Endometrium (tissue), 2 donors: ENCODE results near the gene FANCI.

ENCODE experiments used
- FAIRE-seq: peaks from 2 replicates; lab custom pipeline; 2012; peaks lifted over from hg19 to GRCh38; lab: Jason Lieb, UNC
- donor health status: control.
- donor health status: control.

The FANCI gene

DNA sequence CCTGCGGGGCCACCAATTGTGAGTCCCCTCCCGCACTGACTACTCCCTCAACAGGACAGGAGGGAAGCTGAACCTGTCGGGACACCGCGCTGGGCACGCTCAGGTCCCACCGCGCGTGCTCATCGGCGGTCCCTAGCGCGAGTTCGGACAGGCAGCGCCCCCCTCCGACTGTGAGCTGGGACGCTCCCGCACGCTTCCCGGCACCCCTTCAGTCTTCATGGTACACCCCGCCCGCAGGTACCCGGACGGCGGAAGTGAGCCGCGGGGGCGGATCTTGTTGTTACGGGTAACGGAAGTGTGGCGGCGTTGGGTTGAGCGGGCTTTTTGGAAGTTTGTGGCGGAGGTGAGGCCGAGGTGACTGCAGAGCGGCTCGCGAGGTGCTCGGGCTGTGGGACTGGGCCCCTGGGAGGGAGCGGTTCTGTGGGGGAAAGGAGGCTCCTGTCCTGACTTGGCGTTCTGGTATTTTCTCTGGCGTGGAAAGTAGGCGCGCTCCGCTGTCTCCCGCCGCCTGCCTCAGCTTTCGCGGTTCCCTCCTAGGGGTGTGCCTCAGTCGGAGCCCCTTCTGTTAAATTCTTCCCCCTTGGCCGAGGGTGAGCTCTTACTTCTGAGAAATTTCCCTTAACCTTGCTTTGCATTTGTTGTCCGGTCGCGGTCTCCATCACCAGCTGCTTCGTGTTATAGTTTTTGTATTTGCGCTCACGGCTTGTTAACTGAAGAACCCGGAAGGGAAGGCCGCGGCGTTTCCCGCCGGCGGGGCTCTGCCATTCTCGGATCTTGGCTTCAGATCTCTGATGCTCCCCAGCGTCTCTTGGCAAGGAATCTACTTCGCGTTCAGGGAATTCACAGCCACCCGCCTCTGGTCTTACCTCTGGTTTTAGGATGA lies at the start of gene FANCI:
Gene FANCI, plus strand, starts transcription at position 289 of the 883 bp plus-strand sequence. CDS start 3,669 bp downstream, outside the sequence.
- FAIRE-seq = no peak

DNA sequence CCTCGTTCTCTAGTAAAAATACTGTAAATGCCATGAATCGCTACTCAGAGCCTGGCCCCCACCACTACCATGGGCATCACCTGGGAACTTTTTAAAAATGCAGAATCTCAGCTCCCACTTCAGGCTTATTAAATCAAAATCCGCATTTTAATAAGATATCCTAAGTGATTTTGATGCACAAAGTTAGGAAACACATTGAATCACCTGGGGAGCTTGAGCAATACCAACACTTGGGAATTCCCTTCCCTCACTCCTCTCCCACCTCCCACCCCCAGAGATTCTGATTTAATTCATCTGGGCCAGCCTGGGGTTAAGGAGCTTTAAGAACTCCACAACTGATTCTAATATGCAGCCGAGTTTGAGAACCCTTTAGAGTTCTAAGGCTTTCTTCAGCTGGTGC lies 49.2 kb upstream of the FANCI start:
- no peak for FAIRE-seq

DNA sequence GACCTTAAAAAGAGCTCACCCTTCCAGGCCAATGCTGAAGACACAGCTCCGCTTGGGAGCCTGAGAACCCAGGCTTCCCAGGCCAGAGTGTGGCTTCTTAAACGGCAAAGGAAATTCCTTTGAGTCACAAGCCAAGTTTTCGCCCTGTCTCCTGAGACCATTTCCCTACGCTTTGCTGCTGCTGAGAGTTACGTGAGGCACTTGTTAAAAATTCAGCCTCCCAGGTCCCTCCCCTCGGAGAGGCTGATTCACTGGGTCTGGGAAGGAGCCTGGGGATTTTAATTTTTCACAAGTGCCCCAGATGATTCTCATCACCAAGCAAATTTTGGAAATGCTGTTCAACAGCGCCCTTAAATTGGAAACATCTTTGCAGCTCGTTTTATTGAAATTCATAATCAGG lies 47.9 kb upstream of the FANCI start:
- FAIRE-seq = no peak

DNA sequence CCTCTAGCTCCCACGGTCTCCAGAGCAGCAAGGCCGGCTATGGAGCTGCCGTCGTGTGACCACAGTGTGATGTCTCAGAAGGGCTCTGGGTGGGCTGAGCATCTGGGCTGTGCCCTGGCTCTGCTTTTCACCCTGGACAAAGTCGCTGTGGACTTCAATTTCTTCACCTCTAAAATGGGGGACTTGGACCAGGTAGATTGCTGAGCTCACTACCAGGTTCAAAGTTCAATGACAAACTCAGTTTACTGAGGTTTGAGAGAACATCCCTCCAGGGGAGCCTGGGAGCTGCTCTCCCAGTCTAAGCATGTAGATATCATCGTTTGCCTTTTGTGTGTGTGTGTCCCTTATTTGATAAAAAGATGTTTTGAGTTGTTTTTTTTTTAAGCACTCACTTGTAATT lies 47.5 kb upstream of the FANCI start:
- FAIRE-seq = no peak

DNA sequence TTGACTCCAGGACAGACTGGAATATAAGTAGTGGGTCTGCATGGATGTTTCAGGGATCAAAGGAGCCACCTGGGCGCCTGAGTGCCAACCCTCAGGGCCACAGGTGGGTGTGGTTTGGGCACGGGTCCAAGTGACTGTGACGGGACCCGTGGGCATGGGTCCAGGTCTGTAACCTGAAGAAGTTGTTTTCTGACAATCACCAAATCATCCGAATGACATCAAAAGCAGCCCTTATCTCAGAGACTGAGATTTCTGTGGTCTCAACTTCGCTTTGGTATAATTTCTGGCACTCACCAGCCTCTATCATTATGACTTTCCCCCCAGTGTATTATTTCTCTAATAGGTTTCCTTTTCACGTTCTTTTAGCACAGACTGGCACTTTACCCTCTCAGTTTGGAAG lies 46.8 kb upstream of the FANCI start:
- FAIRE-seq = no peak

DNA sequence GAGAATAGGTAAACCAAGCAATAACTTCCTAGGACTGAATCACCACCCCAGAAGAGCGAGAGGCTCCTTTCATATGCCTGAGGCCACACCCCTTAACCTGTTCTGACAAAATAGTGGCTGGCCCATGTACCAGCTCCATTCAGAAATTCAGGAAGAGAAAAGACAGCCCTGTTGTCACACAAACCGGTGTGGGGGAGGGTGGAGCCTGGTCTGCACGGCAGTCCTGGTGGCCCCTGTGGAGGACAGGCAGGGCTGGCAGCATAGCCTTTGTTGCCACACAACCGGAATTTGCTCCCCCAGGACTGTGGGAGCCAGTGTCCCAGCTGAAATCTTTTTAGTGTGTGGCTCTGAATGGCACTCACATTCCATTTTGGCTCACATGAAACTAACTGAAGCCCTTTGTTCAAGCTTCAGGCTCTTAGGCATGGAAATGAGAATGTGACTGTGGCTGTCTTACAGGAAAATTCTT lies 46.2 kb upstream of the FANCI start:
- no peak for FAIRE-seq

DNA sequence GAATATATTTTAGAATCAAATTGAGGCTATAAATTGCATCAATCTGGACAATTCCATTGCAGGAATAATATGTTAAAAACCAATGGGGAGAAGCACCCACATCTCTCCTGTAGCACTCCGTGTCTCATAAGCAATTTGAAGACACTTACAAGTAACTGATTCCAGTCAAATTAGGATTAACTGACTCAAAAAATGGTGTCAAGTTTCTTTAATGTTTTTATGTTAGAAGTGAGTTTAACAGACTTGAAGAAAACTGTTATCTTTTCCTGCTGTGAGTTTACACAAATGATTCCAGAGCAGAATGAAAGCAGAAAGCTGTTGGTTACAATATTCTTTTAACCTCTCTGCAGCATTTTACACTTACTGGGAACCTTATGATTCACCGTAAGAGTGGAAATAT lies 45.6 kb upstream of the FANCI start:
- FAIRE-seq = no peak

DNA sequence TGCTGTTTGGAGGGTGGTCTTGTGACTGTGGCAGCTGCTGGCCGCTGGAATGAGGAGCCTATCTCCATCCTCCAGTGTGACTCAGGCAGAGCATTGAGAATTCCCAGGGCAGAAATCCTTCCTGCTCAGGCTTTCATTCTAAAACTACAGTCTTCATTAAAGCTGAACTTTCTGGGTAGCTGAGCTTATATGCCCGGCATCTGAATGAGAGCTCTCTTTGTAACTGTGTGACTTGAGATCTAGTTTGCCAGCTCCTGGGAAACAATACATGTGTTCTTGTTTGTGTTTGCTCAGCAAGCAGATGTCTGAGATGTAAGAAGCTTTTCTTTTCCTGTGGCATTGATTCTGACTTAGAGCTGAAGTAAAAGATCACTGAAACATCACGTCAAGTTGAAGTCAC lies 44.8 kb upstream of the FANCI start:
- no peak for FAIRE-seq

DNA sequence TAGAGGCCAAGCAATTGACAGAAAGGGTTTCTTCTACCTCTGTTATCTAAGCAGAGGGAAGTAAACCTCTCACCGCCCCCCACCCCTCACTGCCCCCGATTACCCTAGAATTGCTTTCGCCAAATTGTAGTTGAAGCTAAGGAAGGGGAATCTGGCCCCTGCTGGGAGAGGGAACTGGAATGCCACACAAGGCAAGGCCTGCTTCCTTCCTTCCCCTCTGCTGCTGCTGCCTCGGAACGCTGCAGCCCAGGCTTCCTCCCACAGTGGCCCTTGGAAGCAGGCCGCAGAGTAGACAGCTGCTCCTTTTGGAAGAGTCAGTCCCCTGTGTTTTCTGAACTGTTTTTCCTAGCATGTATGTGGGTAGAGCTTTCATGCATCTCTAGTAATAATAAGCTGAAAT lies 44.0 kb upstream of the FANCI start:
- FAIRE-seq = no peak

DNA sequence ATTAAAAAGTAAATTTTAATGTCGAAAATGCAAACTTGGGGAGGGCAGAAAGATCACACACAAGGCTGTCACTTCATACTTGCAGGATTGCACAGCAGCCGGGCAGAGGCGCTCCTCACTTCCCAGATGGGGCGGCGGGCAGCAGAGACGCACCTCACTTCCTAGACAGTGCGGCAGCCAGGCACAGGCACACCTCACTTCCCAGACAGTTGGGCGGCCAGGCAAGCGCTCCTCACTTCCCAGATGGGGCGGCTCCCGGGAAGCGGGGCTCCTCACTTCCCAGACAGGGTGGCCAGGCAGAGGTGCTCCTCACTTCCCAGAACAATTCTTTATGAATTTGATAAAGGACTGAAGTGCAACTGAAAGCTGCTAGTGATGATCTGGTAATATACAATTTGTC lies 43.6 kb upstream of the FANCI start:
- no peak for FAIRE-seq

DNA sequence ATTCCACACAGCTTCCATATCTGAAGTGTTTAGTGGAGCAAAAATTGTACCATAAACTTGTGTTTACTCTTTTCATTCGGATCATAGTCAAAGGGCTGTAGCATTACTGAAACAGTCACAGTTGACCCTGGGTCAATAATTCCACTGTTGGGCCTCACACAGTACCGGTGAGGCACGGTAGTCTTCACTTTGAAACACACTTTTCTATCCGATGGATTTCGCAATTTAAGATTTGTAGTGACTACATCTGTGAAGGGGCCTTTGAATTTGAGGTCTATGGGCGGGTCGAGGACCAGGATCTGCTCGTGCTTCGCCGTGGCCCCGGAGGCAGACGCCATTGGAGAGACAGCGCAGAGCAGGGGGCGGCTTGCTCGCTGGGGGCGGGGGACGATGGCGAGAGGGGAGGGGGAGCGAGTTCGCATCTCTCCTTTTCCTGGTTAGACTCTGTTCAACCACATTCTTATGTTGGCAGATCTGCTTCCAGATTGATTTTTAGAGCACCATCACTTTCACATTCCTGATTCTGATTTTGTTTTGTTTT lies 42.2 kb upstream of the FANCI start:
- no peak for FAIRE-seq

DNA sequence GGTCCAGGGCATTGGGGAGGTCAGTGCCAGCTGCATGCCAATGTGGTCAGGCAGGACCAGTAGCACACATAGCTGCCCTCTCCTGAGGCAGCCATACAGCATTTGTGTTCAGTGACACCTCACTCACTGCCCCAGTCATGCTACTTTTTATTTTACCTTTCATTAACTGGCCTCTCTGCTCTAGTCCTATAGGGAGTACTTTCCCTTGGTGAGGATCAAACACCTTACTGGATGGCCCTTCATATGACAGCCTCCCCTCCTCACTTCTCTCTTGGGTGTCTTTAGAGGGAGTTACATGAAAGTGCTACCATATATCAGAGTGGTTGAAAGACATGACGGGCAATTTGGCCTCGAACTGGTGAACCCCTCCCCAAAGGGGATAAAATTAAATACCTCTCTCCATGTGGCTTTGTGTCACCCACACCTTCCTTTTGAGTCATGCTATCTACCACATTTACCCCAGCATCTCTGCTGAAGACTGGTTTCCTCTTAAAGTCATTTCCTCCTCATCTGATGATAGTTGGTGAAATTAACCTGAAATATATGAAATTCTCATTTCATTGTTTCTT lies 40.0 kb upstream of the FANCI start:
- FAIRE-seq = no peak

DNA sequence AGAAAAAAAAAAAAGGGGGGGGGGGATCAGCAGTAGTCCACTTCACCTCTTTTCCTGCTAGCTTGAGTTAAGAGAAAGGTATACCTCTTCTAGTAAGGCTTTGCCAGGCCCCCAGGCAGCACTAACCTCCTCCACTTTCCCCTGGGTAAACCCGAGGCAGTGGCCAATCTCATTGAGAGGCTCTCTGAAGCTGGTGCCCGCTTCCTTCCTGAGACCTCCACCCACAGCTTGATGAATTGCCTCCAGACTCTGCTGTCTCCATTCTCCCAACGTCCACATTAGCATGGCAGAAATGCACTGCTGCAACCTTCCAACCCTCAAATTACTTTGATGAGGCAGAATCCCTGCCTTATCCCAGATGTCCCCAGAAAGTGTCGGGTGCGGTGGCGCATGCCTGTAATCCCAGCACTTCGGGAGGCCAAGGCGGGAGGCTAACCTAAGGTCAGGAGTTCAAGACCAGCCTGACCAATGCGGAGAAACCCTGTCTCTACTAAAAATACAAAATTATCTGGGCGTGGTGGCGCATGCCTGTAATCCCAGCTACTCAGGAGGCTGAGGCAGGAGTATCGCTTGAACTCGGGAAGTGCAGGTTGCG lies 37.7 kb upstream of the FANCI start:
- no peak for FAIRE-seq

DNA sequence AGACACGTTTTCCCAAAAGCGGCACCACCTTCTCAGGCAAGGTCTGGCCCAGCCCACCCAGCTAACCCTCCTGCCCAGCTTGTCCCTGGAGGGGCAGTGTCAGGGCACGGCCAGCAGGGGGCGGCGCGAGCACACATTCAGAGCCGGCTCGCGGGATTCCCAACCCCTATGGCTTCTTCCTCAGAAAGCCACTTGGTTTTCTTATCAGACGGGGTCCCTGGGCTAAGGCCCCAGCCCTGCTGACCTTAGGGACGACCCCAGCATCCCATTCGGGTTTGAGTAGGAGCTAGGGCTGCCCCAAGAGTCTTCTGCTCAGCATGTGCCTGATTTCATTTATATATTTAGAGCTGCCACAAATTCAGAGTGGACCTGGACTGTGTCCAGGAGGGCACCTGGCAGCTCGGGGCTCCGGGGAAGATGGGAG lies 36.9 kb upstream of the FANCI start:
- FAIRE-seq = no peak

DNA sequence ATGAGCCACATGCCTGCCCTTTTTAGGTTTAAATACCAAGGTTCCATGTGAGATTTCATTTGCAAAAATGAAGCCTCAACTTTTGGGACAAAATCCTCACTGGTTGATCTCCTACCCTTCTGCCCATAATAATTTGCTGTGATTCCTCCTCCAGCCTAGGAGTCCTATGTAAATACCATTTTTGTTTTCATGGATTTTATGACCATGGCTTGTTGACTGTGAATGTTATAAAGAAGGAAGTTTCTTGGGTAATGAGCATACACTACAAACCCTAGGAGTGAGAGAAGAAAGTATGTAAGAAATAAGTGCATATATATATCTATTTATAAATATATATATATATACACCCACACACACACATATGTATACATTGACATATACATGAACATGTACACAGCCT lies 35.5 kb upstream of the FANCI start:
- no peak for FAIRE-seq

DNA sequence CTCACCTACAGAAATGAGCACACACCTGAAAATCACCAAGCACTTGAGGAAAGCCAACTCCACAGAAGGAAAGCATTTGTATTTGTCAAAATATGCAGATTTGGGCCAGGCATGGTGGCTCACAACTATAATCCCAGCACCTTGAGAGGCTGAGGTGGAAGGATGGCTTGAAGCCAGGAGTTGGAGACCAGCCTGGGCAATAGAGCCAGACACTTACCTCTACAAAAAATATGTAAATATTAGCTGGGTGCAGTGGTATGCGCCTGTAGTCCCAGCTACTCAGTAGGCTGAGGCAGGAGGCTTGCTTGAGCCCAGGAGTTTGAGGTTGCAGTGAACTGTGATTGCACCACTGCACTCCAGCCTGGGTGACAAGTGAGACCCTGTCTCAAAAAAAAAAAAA lies 34.7 kb upstream of the FANCI start:
- no peak for FAIRE-seq

DNA sequence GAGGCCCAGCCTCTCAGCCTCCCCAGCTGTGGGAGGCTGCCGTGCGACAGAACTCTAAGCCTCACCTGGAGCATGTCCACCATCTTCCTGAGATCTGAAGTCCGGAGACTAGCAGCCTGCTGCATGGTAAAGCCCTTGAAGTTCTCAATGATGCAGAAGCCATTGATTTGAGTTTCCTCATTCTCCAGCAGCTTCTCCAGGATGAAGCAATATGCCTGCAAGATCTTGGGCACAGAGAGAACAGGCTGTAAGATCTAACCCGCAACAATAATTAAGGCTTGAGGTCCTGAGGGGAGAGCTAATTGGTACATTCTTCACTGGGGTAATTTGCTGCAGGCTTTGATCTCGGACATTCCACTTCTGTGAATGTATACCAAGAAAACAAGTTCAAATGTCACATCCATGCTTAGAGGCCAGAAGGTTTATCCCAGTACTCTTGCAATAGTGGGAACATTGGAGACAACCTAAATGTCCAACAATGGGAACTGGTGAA lies 32.1 kb upstream of the FANCI start:
- no peak for FAIRE-seq

DNA sequence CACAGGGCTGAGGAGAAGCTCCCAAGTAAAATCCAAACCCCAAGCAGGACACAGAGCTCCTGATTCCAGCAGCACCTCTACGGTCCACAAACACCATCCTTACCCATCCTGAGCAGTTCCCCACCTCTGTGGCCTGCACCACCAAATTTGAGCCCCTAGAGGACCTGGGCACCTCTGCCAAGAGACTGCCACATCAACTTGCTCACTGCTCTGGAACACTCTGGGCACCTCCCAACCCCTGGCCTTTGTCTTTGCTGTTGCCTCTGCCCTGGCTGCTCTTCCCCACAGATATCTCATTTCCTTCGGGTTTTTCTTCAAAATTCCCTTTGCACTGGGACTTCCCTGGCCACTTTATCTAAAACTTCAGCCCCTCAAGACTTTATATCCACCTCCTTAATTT lies 28.2 kb upstream of the FANCI start:
- no peak for FAIRE-seq

DNA sequence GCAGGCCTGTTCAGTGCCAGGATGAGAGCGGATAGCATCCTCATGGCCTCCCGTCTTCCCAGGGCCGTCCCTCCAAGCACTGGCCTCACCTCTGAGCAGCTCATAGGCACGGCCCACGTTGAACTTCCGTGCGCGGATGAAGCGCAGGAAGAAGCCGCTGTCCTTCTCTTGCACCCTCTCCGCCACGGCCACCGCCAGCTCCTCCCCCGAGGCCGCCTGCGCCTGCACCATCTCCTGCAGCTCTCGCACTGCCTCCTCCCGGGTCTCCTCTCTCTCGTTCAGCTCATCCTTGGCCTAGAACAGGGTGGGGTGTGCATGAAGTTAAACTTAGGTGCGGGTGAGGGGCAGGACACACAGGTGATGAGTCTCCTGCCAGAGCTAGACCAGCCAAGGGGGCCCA lies 26.7 kb upstream of the FANCI start:
- FAIRE-seq = no peak

DNA sequence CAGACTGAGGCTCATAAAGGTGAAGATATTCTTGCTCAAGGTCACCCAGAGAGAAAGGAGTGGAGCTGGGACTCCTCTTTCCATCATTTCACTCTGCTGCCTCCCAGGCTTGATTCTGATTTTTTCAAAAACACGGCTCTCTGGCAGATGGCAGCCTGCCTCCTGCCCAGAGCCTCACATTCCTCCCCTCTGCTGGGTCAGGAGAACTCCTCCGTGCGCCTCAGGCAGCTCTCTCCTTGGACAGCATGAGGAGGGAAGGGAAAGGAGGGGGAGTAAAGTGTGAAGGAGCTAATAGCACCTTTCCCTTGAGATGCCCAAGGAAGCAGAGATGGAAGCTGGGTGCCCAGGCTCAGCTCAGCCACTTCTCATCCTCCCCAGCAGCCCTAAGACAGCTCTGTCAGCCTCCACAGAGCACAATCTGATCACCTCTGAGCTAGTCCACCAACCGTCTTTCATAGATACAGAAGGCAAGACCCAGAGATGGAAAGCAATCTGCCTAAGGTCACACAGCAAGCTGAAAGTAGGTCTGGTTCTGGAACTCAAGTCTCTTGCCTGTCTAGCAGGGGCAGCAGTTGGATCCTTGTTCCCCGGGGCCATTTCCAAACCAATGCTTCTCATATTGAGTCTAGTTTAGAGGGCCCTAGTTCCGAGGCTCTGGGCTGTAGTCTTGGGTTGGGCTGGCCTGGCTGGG lies 25.9 kb upstream of the FANCI start:
- FAIRE-seq = no peak

DNA sequence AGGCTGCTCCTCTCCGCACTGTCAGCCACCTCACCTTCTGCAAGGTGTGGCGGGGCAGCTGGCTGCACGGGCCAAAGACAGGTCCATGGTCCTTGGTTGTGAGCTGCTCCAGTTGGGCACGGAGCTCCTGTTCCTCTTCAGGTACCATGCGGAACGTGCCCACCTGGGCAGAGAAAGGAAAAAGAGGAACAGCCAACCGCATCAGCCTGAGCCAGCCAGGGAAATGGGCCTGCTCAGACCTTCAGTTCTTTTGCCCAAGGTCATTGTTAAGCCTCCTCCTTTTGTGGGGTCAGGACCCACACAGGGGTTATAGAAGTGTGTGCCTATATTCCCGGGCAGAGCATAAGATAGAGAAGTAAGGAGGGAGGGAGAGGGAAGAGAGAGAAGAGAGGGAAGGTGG lies 25.2 kb upstream of the FANCI start:
- no peak for FAIRE-seq

DNA sequence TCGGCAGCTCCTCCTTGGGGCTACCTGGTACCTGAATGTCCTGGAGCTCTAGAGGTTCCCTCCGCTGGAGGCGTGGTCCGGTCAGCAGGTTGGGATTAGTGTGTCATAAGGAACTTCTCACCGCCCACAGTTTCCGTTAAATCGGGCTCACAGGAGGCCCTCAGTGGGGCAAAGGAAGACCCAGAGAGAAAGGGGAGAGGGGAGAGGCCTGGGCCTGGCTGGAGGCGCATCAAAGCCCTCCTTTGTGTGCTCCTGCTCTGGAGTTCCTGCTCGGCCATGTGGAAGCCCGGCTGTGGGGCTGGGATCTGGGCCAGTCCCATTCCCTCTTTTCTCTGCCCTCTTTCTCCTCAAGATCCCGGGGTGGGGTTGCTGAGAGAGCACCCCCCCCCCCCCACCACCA lies 22.2 kb upstream of the FANCI start, which contains the start of gene RLBP1:
Gene RLBP1, minus strand, starts transcription at position 37 of the 400 bp plus-strand sequence. CDS start 2,604 bp downstream, outside the sequence.
- no peak for FAIRE-seq
